KBM-7 (cell line): ENCODE measurements around the gene RBBP5.

Source experiments
- DNase-seq: peaks from one replicate; pipeline ENCODE4 v3.0.0-alpha.2; 2015
- in situ Hi-C: fragments of 300-500 bp; cut with MboI; formaldehyde crosslinking; loops from 2 replicates; pipeline ENCODE4 v1.14.3; 2020; ENCODE audit warnings: low sequenced_read_pairs, low pct_unique_long_range_greater_than_20kb, mixed read lengths

The RBBP5 gene

DNA sequence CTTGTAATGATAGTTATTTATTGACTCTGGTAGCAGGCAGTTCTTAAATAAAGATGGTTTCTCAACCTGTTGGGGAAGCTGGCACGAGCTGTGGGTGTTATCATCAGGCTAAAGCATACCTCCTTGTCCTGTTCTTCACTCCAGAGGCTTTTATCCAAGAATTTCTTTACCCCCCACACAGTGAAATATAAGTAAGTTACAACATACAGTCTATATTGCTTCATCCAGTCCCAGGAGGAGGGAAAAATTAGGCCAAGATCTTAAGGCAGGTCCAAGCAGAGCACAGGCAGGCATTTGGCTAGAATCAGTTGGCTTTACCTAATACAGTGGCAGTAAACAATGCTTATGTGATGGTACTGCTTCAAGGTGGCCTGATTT, 43.9 kb downstream of the RBBP5 start:
- in situ Hi-C loops, result no loop called here
- DNase-seq, result no peak

DNA sequence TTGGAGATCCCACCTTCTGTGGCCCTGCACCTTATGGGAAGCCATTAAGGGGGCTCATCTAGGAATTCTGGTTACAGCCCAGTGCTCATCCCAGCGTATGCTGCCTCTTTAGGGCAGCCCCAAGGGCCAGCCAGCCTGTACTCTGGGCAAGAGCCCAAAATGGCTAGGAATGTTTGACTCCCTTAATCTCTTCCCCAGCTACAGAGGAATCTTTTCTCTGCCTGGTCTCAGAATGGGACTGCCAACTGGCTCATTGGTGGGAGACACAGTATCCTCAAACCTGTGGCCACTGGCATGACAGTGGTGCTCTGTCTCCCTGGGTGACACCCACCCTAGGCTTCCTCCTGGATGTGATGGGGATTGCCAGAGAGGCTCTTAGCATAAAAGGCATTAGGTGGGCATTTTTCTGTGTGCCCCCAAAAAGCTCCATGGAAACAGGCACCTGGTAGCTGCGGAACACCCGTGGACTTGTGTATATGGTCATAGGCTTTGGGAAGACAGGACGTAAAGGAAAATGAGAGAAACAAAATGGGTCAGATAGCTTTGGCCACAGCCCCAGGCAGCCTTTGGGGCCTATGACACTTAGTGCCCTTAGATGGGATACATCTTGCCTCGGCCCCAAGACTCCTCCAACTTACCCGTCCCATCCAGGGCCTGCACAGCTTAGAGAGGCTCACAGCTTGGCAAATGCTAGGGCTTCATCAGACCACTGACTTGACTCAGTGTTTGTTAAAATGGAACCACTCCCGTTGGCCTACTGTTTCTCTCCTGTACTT, 44.4 kb downstream of the RBBP5 start:
- in situ Hi-C loops, result no loop called here
- no peak for DNase-seq

DNA sequence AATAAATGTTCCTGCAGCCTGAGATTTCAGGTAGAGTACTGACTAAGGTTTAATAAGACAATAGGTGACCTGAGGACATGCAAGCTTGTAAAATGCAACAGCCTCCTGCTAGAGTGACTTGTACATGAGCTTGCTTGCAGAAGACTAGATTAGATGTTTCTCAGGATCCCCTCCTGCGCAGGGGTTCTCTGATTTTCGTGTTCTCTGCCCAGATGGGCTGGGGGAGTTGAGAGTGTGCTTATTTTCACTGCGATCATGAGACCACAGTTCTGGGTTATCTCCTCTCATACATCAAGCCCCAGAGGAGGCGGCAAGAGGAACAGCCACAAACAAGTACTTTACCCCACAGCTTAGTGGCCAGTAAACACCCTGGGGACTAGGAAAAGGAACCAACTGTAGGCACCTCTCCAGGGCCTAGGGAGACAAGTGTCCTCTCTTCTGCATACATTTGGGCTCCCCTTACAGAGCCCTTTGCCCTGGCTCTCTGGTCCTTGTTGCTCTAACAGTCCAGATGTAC, 45.5 kb downstream of the RBBP5 start:
- peak; percentile 26 for DNase-seq
- in situ Hi-C loops, result no loop called here

DNA sequence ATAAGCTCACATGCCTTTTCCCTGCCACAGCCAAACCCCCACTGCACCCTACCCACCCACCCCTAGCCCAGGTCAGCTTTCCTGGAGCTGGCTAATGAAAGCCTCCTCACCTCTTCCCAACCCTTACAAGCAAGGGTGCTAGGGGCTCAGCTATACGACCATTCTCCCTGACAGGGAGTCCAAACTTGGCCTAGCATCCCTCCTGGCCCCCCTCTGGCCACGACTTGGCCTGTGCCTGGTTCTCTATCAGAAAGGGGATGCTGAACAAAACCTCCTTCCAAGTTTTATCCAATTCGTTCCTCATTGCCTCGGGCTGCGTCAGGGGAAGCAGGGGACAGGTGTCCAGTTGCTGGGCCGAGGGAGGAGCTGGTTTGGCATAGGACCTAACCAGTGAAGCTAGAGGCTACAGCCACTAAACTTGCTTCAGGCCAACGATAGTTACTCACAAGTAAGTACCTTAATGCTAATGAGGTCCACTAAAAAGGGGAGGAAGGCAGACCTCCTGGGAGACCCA, 46.1 kb downstream of the RBBP5 start:
- in situ Hi-C loops, result no loop called here
- DNase-seq, result no peak

DNA sequence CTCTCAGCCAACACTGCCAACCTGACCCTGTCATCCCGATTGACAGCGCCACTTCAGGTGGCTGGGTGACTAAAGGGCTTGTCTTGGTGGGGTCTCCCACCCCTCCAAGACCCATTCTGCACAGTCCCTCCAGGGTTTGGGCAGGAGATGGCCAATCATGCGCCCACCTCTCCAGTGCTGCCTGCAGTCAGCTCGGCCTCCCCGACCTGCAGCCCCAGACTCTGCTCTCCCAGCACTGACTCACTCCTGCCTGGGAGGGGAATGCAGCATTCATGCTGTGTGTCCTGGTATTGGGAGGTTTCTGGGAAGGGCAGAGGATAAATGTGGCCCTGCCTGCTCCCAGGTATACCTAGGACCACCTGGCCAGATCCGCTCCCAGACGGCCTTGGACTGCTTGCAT, 47.3 kb downstream of the RBBP5 start:
- DNase-seq, result no peak
- in situ Hi-C loops, result loop anchor here (25.0 kb wide), 1 partner anchor 262 kb away; no protein-coding TSS in a partner anchor

DNA sequence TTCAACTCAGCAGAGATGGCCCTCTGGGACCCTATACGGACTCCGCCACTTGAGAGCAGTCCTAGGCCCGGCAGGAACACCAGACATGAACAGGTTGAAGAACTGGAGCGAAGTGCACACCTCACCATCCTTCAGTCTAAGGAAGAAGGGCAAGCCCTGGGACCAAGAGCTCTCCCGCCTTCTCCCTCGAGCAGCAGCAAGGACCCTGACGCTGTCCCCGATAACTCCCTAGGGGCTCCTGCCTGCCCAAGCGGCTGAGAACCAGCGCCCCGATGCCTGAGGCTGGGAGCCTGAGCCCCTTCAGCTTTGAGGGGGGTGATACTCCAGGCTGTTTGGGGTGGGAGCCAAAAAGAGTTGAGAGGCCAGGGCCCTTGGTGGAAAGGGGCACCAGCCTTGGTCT, 47.7 kb downstream of the RBBP5 start:
- no peak for DNase-seq

DNA sequence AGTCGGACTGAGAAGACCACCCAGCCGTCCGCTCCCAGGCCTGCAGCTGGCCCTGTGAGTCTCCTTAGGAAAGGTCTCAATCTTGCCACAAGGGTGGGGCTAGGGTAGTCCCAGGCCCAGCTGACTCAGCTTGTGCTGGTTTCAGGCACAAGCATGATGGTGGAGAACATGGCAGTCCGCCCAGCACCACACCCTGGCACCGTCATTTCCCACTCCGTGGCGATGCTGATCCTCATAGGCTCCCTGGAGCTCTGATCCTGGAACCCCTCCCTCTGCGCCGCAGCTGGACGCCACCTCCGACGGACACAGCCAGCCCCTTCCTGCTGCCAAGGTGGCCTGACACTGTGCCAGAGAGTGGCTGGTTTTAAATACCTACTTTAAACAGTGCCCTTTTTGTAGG, 48.3 kb downstream of the RBBP5 start:
- in situ Hi-C loops, result loop anchor here (25.0 kb wide), 1 partner anchor 261 kb away; no protein-coding TSS in a partner anchor
- no peak for DNase-seq

More for the DNA sequence above, 47.7 kb downstream of the RBBP5 start:
- in situ Hi-C loops, result loop anchor here (25.0 kb wide), 1 partner anchor 262 kb away; no protein-coding TSS in a partner anchor

DNA sequence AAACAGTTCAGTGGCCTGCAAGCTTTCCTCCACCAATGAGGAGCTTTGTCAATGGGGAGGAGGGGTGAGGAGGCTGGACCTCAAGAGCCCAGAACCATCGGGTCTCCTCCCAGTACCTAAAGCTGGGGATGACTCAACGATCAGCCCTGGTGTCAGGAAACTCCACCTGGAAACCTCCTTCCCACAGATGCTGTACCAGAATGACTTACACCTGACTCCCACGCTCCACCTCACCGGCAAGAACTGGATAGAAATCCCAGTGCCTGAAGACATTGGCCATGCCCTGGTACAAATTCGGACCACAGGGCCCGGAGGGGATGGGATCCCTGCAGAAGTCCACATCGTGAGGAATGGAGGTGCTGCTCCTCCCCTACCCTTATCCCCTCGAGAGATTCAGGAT, 48.9 kb downstream of the RBBP5 start:
- DNase-seq, result no peak
- in situ Hi-C loops, result loop anchor here (25.0 kb wide), 1 partner anchor 261 kb away; no protein-coding TSS in a partner anchor

DNA sequence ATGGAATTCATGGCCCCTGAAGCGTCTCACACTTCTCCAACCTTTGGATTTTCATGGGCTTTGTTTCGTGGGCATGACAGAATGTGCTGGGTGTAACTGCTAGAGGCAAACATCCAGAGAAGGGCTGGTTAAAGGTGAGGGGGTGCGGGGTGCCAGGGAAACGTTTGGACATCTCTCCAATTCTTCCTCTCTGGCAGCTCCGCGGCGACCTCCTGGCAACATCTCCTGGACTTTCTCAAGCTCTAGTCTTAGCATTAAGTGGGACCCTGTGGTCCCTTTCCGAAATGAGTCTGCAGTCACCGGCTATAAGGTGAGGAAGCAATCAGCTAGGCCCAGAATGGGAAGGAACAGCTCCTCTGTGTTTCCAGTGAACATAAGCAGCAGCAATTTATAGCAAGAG, 49.5 kb downstream of the RBBP5 start:
- in situ Hi-C loops, result loop anchor here (25.0 kb wide), 1 partner anchor 260 kb away; no protein-coding TSS in a partner anchor
- no peak for DNase-seq

DNA sequence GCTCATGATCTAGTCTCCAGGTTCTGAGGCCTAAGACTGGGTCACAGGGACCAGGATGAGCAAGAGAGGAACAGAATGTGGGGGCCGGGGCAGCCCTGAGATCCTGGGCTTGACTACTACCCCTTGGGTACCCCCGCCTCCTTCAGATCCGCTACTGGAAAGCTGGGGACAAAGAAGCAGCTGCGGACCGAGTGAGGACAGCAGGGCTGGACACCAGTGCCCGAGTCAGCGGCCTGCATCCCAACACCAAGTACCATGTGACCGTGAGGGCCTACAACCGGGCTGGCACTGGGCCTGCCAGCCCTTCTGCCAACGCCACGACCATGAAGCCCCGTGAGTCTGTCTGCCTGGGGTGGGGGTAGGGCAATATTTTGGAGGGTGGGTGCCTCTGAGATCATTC, 50.0 kb downstream of the RBBP5 start:
- no peak for DNase-seq

DNA sequence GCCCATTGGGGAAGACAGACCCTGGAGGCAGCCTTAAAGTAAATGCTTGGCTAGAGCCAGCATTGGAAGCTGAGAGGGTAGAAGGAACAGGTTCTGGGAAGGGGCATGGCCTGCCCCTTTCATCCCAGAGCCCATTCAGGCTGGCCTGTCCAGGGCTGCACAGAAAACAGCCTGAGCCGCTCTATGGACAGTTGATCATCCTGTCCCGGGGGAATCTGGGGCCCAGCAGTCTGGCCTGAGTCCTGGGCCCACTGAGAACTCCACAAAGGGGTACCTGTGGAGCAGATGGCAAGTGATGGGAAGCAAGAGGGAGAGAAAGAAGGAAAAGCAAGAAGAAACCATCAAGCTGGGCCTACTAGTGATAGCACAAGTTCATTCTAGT, 50.8 kb downstream of the RBBP5 start:
- DNase-seq, result no peak
- in situ Hi-C loops, result loop anchor here (25.0 kb wide), 1 partner anchor 259 kb away; no protein-coding TSS in a partner anchor

More for the DNA sequence above, 50.0 kb downstream of the RBBP5 start:
- in situ Hi-C loops, result loop anchor here (25.0 kb wide), 1 partner anchor 260 kb away; no protein-coding TSS in a partner anchor

DNA sequence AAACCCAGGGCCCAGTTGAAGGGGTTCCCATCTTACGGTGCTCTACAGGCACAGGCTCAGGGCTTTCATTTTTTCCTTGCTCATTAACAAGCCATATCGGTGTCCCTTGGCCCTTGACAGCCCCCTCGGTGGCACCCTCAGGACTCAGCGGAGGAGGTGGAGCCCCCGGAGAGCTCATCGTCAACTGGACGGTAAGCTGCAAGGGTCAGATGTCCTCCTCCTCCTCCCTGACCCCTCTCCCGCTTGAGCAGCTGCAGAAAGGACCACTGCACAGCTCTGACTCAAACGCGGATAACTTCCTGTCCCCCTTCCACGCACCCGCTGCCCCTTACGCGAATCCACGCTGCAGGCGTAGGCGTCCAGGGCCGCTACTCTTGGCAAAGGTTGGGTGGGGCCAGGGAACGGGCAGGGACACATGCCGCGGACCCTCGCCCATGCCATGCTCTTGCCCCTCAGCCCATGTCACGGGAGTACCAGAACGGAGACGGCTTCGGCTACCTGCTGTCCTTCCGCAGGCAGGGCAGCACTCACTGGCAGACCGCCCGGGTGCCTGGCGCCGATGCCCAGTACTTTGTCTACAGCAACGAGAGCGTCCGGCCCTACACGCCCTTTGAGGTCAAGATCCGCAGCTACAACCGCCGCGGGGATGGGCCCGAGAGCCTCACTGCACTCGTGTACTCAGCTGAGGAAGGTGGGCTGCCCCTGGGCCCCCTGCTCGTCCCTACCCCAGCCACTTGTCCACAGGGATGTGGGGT, 52.2 kb downstream of the RBBP5 start:
- in situ Hi-C loops, result loop anchor here (10.0 to 25.0 kb wide), 2 partner anchors 55 to 257 kb away; partner anchors contain the start of gene RBBP5
- DNase-seq, result no peak

DNA sequence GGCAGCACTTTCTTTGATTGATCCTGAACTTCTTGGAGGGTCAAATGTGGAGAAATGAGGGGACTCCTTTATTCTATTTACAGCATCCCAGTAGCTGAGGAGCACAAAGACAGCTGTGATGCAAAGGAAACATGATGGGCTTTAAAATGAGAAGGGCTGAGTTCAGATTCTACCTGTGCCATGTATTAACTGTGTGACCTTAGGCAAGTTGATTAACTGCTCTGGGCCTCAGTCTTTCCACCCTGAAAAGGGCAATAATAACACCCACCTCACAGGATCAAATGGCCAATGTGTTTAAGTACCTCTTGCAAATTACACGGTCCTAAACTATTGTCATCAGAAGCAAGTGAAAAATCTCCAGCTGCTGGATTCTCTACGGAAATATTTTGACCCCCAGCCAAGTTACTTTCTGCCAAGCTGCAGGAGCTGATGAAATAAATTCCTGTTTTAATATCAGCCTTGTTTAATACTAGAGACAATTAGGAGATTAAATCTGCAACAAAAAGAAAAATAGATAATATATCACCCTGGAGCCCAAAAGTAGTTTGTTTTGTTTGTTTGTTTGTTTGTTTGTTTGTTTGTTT, 53.2 kb downstream of the RBBP5 start:
- in situ Hi-C loops, result loop anchor here (10.0 to 25.0 kb wide), 2 partner anchors 56 to 256 kb away; partner anchors contain the start of gene RBBP5
- no peak for DNase-seq

DNA sequence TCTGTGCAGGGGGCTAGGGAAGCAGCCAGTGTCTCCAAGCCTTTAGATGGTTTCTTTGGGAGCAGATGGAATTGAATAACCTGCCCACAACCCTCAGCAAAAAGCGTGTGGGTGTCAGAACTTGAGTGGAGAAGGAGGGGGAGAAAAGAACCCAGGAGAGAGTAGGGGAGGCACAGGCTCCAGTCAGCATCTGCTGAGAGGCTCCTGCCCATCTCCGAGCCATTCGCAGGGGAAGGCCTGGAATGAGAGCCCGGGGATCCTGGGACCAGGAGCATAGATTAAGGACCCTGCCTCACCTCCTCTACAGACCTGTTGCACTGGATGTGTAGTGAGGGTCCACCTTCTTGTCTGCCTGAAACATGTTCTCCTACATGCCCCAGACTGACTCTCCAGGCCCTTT, 53.8 kb downstream of the RBBP5 start:
- no peak for DNase-seq
- in situ Hi-C loops, result loop anchor here (10.0 to 25.0 kb wide), 2 partner anchors 57 to 256 kb away; partner anchors contain the start of gene RBBP5

DNA sequence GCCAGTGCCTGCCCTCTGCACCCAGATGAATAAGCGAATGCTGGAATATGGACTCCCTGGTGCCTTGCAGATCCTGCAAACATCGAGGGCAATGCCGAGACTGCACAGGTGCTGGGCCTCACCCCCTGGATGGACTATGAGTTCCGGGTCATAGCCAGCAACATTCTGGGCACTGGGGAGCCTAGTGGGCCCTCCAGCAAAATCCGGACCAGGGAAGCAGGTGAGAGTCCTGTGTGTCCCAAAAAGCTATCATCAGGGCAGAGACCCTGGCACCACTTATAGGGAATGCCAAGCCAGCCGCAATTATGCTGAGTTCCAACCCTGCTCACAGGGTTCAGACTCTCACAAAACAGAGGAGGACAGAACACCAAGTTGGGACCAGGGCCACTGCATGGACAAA, 54.7 kb downstream of the RBBP5 start:
- DNase-seq, result no peak
- in situ Hi-C loops, result loop anchor here (10.0 to 25.0 kb wide), 2 partner anchors 58 to 255 kb away; partner anchors contain the start of gene RBBP5

DNA sequence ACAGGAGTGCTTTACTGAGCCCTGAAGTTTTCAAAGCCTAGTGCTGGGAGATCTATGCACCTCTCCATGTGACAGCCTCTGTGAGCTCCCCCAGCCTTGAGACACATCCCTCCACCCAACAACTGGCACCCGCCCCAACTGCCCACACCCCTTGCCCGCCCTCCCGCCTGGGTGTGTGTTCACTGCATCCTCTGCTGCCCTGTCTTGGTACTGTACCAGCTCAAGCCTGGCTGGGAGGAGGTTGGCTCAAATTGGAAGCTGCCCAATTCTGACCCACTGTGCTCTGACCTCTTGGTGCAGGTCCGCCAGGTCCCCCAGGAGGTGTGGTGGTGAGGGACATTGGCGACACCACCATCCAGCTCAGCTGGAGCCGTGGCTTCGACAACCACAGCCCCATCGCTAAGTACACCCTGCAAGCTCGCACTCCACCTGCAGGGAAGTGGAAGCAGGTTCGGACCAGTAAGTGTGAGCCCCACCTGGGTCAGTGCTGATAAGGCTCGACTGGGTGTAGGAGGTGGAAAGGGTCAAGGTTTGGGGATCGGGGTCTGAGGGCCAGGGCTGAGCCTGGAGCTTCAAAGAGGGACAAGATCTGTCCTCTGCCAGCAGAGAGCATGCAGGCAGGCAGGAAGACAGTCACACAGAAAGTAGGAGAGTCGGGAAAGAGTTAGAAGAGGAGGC, 55.5 kb downstream of the RBBP5 start:
- in situ Hi-C loops, result loop anchor here (10.0 to 25.0 kb wide), 2 partner anchors 59 to 254 kb away; partner anchors contain the start of gene RBBP5
- DNase-seq, result peak; percentile 12

DNA sequence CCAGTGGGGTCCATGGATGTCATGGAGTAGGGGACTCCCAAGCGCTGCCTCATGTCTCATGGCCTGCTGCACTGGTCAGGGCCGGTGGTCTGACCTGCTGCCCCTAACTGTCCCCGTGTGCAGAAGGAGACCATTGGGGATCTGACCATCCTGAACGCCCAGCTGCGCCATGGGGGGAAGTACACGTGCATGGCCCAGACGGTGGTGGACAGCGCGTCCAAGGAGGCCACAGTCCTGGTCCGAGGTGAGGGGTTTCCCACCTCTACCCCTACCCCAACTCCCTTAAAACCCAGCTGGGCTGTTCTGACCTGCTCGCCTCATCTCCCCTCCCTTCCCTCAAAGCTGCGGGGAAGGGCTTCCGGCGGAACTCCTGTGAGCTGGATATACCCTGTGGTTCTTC, 56.1 kb downstream of the RBBP5 start:
- in situ Hi-C loops, result loop anchor here (10.0 to 25.0 kb wide), 2 partner anchors 59 to 253 kb away; partner anchors contain the start of gene RBBP5

DNA sequence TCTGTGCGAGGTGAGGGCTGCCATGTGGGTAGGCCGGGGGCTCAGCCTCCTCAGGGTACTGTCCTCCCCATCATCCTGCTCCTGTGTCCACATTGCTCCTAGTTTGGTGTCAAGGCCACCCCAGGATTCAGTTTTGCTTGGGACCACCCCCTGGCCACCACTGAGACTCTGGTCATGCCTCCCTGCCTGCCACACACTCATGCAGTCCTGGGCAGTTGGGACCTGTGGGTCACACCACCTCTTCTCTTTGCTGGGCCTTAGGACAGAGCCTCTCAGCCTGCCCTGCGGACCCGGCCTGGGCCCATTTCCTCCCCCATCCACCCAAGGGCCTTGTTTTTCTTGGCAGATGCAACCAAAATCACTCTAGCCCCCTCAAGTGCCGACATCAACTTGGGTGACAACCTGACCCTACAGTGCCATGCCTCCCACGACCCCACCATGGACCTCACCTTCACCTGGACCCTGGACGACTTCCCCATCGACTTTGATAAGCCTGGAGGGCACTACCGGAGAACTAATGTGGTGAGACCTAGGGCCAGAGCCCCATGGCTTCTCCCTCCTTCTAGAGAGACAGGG, 56.9 kb downstream of the RBBP5 start:
- in situ Hi-C loops, result loop anchor here (10.0 to 25.0 kb wide), 2 partner anchors 60 to 253 kb away; partner anchors contain the start of gene RBBP5
- no peak for DNase-seq

More for the DNA sequence above, 56.1 kb downstream of the RBBP5 start:
- DNase-seq, result no peak
